ENCODE measurements around the gene PIGS.
"Not testable (repeated sequence)": the region's sequence is repeated elsewhere in the genome, so short reads cannot be mapped to it uniquely, and the experiment has no call there.

PIGS gene

GRCh38 chr17:28529013-28529400, 42.3 kb downstream of the PIGS start:
- DNase-seq (ENCODE audit: low spot score): no peak

GRCh38 chr17:28528327-28529012, 42.9 kb downstream of the PIGS start:
- DNase-seq (ENCODE audit: low spot score): no peak

- DNase-seq (ENCODE audit: low spot score): no peak
Observed at GRCh38 chr17:28527859-28528258, 43.5 kb downstream of the PIGS start.

- no peak for DNase-seq (ENCODE audit: low spot score)
Observed at GRCh38 chr17:28527181-28527681, 44.1 kb downstream of the PIGS start.

GRCh38 chr17:28526381-28526780, 44.9 kb downstream of the PIGS start:
- DNase-seq (ENCODE audit: low spot score): no peak

GRCh38 chr17:28524476-28525424, 46.6 kb downstream of the PIGS start:
- DNase-seq (ENCODE audit: low spot score): peak; percentile 94

GRCh38 chr17:28523876-28524275, 47.4 kb downstream of the PIGS start:
- DNase-seq (ENCODE audit: low spot score): no peak

GRCh38 chr17:28523186-28523585, 48.1 kb downstream of the PIGS start:
- DNase-seq (ENCODE audit: low spot score): no peak

- DNase-seq (ENCODE audit: low spot score): not testable (repeated sequence)
Observed at GRCh38 chr17:28522281-28522680, 49.0 kb downstream of the PIGS start.

- no peak for DNase-seq (ENCODE audit: low spot score)
Observed at GRCh38 chr17:28521311-28522085, 49.8 kb downstream of the PIGS start.

- no peak for DNase-seq (ENCODE audit: low spot score)
Observed at GRCh38 chr17:28520687-28521086, 50.6 kb downstream of the PIGS start.

GRCh38 chr17:28519236-28519635, 52.1 kb downstream of the PIGS start:
- no peak for DNase-seq (ENCODE audit: low spot score)

GRCh38 chr17:28518578-28518977, 52.7 kb downstream of the PIGS start:
- DNase-seq (ENCODE audit: low spot score): no peak

- DNase-seq (ENCODE audit: low spot score): no peak
Observed at GRCh38 chr17:28518132-28518531, 53.2 kb downstream of the PIGS start.

- no peak for DNase-seq (ENCODE audit: low spot score)
Observed at GRCh38 chr17:28515518-28515917, 55.8 kb downstream of the PIGS start.

- no peak for DNase-seq (ENCODE audit: low spot score)
Observed at GRCh38 chr17:28514561-28515002, 56.7 kb downstream of the PIGS start.

GRCh38 chr17:28513476-28513875, 57.8 kb downstream of the PIGS start:
- DNase-seq (ENCODE audit: low spot score): no peak

- DNase-seq (ENCODE audit: low spot score): no peak
Observed at GRCh38 chr17:28511858-28512461, 59.4 kb downstream of the PIGS start.

- no peak for DNase-seq (ENCODE audit: low spot score)
Observed at GRCh38 chr17:28509789-28510188, 61.5 kb downstream of the PIGS start.

- DNase-seq (ENCODE audit: low spot score): no peak
Observed at GRCh38 chr17:28508211-28508724, 63.1 kb downstream of the PIGS start.

- DNase-seq (ENCODE audit: low spot score): no peak
Observed at GRCh38 chr17:28507567-28508203, 63.6 kb downstream of the PIGS start.
